ENCODE data around the gene C14orf180.
"Not testable (repeated sequence)": the region's sequence is repeated elsewhere in the genome, so short reads cannot be mapped to it uniquely, and the experiment has no call there.

The C14orf180 gene

DNA sequence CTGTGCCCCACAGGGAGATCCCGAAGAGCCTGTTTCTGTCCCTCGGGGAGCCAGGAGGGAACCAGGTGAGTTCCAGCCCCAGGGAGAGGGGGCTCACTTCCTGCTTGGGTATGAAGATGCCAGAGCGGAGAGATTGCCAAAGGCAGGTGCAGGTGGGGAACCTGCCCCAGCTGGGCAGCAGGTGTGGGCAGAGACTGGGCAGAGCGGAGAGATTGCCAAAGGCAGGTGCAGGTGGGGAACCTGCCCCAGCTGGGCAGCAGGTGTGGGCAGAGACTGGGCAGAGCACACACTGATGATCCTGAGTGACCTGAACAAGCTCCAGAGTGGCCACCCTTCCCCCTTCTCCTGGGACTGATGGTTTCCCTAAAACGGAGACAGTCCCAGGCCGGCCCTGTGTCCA lies 375 bp downstream of the C14orf180 start:
- DNase-seq = not testable (repeated sequence)

DNA sequence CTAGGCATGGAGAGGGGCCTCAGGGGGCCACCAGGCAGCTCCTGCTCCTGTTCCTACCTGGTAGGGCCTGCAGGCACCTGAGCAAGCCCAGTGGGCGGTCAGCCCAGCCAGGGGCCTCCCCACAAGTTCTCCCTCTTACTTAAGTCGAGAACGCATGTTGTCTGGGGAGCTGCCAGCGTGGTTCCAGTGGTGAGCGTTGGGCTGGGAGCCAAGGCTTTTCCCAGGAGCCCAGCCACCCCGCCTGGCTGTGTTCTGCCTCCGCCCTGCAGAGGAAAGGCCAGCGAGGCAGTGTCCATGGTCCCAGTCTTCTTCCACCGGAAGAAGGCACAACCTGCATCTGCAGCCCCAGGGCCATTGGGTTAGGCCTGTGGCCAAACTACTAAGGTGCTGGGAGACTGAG lies 1.4 kb downstream of the C14orf180 start:
- no peak for DNase-seq

DNA sequence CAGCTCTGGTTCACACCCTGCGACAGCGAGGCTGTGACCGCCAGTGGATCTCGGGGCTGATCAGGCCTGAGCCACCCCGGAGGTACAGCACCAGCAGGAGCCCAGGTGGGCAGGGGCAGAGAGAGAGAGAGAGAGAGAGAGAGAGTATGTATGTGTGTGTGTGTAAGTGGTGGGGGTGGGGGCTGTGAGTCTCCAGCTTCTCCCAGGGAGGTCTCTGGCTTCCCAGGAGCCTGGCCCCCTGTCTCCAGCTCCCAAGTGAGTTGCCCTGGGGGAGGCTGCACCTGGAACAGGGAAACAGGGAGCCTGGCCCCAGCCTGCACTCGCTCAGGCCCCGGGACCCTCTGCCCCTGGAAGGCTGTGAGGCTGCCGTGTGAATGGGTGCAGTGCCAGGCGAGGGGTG lies 2.0 kb downstream of the C14orf180 start:
- no peak for DNase-seq

DNA sequence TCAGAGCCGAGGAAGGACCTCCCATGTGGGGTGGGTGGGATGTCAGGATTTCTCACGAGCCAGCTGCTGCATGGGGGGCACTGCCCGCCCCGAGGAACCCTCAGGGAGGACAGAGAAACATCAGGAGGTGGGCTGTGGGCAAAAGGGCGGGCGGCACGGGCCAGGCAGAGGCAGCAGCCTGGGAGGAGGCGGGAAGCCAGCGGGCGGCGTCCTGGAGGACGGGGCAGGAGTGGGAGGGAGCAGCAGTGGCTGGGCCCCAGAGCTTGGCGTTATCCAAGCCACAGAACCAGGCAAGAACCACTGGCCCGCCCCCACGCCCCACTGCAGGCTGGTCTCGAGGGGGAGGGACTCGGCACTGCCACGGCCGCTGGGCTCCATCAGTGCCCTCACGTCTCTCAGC lies 2.4 kb downstream of the C14orf180 start:
- no peak for DNase-seq

DNA sequence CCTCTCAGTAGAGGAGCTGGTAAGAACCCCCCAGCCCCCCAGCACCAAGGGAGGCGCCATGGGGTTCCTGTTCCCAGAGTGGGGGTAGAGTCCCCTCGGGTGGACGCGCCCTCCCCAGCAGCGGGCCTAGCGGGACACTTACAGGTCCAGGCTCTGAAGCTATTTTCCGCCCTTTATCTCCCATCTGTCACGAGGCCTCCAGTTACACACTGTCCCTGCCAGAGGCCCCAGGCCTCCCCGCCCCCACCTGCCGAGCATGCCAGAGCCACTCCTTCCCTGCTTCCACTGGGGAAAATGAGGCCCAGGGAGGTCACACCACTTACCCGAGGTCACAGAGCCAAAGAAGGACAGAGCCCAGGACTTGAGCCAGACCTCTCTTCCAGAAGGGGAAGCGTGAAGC lies 3.1 kb downstream of the C14orf180 start:
- DNase-seq = no peak

DNA sequence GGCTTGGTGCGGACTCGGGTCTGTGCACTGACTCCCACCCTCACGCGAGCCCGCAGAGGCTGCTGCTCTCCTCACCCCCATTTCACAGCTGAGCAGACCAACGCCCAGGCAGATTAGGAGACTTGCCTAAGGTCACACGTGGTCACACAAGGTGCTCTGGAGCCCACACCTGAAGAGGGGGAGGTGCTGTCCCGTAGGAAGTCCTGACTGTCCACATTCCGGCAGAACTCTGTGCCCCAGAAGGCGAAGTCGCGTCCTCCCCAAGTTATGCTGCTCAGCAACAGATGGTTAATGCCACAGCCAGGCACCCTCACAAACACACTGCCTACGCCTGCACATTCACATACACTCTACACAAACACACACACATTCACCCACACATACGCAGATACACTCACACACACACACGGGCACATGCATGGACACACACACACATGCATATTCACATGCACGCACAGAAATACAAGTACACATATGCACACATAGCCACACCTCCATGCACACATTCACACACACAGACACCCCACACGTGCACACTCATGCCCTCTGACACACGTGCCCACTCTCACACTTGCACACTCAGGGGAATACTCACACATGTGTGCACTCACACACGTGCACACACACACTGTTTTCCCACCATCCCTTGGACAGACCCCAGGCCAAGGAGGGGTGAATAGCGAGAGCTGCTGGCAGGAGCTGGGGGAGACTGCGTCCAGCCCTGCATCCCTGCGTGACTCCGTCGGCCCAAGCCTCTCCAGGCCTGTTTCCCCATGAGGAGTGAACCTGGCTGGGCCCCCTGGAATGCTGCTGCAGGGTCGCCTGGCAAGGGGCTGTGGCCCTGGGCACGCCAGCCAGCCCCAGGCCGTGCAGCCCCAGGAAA lies 4.1 kb downstream of the C14orf180 start:
- no peak for DNase-seq

DNA sequence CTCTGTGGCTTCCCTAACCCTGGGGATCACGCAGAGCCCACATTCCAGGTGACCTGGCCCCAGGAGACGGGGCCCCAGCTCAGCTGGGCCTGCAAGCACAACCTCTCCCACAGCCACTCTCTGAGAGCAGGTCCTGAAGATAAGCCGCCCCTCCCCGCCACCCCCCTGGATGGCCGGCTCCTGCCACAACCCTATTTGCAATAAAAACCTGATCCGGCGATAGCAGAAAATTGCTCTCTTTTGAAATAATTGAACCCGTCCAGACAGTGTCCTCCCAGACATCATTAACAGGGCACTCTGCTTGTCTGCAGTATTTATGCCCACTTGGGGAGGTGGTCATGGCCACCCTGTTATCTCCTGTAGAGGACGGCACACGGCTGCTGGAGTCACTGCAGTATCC lies 5.0 kb downstream of the C14orf180 start:
- no peak for DNase-seq

DNA sequence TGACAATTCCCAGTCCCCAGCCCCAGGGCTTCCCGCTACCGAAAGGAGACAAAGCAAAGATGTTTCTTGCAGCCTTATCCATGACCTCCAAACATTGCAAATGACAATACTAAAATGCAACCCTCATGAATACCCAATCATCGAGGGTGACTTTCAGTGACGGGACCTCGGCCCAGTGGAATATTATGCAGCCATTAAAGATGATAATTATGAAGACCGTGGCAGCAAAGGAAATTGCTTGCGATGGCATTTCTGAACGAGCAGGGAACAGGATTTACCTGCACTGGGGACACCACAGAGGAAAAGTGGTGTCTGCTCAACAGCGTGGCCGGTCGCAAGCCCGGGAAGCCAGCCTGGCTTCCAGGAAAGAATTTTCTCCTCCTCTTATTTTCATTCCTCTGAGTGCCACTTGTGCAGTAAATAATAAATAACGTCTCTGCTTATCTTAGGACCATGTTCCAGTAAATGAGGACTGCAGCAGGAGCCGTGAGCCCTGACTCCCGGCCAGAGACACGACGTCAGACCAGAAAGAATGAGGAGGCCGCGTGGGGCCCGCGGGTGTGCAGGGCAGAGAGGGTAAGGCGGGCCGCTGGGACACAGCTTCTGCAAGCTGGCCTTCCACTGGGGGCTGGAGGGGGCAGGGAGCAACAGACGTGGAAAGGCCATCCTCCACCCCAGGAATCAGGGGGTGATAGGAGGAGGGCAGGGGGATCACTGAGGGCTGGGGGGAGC lies 6.6 kb downstream of the C14orf180 start:
- no peak for DNase-seq

DNA sequence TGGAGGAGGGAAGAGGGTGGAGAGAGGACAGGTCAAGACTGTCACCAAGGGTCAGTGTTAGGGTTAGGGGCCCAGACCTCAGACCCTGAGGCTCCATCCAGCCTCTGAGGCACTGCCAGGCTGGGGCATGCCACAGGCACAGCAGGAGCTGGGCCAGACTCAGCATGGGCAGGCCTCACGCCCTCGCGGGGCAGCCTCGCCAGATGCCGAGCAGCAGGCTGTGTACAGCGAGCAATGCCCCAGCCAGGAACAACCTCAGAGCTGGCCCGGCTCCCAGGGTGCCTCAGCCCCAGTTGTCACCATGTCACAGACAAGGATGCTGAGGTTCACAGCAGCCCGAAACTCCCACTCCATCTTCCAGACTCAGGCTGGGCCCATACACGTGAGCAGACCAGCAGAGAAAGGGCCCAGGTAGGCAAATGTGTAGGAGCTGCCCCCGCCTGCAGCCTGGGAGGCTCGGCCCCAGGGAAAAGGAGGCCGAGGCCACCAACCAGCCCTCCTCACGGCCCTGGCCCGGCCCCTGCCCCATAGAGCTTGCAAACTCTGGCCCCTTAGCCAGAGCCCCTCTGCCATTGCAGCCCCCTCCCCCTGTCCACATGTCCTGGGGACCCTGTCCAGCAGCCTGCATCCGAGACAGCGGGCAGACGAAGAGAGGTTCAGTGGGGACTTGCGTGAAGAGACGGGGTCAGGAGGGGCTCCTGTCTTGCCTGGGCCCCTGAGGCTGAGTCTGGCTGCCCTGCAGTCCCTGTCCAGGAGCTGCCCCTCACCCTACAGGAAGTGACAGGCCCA lies 7.5 kb downstream of the C14orf180 start:
- DNase-seq = no peak

DNA sequence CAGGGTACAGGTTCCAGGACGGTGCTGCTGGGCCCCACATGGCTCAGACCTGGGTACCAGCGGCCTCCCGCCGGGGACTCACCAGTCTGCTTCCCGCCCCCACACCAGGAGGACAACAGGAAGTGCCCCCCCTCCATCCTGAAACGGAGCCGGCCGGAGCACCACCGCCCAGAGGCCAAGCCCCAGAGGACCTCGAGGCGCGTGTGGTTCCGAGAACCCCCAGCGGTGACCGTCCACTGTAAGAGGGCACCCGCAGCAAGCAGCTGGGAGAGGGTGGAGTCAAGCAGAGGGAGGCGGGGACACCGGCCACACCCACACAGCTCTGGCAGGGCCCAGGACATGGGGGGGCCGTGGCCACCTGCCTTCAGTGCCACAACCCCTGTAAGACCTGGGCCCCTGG lies 8.1 kb downstream of the C14orf180 start:
- DNase-seq = no peak

DNA sequence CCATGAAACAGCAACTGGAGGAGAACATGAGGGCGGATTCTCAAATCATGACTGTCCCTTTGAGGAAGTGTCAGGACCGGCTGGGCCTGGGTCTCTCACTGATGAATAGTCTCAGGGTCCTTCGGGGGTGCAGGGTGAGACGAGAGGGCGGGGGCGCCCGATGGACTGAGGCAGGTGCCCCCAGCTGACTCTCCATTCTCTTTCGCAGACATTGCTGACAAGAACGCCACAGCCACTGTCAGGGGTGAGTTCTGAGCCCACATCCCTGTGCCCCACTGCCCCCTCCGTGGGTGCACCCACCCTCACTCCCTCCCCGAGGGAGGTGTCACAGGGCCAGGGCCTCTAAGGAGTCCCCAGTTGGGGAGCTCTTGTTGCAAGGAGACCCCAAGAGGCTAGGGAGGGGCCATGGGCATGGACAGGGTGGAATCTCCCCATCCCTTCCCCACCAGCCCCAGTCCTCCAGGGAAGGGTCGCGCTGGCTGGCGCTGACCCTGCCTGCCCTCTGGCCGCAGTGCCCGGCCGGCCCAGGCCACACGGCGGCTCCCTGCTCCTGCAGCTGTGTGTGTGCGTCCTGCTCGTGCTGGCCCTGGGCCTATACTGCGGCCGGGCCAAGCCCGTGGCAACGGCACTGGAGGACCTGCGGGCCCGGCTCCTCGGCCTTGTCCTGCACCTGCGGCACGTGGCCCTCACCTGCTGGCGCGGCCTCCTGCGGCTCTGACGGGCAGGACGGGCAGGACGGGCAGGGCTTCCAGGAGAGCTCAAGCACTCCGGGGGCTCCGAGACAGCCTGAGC lies 8.7 kb downstream of the C14orf180 start:
- DNase-seq = no peak

DNA sequence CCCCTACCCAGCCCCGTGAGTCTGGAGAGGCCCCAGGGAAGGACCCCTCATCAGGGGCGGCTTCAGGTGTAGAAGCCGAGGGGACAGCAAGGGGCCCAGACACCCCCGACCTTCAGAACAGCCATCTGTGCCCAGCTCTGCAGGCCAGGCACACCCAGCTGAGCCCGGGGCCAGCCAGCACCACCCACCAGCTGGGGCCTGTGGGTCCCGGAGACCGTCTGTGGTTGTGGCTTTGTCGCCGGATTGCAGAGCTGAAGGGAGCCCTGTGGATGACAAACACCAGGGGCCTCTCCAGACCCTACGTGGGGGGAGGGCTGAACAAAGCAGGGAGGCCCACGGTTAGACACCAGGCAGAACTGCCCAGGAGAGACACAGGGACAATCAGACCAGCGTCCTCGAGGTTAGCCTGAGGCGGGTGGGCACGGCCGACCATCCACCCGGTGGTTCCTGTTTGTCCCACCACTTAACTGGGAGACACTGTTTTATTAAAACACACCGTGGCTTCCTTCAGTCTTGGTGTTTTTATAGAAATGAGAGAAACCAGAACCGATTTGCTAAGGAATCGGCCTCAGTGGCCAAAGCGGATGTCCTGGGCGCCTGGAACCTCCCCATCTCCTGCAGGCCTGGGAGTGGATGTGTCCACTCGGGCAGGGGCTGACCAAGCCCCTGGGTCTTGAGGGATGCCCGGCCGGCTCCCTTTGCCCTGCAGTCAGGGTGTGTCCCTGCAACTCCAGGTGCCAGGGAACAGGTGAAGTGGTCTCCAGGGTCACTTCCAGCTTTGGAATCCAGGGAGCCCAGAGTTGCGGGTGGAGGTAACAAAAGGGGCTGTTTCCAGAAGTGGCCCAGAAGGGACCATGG lies 10.0 kb downstream of the C14orf180 start:
- DNase-seq = no peak

DNA sequence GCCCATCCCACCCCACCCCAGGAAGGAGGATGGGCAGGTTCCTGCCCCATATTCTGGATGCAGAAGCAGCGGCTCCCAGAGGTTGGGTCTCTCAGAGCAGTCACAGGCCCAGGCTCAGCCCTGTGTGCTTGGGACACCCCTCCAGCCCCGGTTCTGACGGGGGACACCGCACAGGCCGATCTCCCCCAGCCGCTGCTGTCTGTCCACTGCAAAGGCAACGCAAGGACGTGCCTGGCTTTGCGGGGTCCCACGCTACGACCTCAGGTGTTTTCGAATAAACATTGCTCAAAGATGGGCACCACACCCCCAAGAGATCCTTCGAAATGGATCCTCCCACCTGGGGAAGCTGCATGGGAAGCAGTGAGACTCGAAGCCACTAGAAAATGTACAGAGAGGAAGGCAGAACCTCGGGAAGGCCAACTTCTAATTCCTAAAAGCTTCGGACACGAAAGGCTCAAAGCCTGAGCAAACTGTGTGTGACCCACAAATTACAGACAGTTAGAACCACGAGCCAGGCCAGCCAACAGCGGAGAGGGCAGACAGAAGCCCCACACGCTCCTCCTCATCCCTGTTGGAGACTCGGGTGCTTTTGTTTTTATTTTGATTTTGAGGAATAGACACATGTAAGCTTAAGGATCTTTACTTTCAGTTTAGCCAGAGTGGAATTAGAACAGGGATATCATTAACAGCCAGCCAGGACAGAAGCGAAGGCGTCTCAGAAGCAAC lies 10.8 kb downstream of the C14orf180 start:
- no peak for DNase-seq

DNA sequence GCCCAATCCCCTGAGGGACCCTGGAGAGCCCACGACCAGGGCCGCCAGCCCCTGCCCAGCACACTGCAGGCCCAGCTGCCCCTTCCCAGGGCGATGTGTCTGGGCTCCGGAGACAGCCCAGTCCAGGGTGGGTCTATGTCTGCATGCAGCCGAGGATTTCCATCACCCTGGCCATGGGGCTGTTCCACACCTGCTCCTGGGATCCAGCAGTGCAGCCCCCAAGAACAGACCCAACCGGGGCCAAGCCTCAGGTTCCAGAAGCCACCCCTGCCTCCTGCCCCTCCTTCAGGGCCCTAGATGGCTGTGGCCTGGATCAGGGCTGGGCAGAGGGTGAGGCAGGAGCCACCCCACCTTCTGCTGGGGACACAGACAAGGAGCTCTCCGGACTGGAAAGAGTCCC lies 11.5 kb downstream of the C14orf180 start:
- no peak for DNase-seq

DNA sequence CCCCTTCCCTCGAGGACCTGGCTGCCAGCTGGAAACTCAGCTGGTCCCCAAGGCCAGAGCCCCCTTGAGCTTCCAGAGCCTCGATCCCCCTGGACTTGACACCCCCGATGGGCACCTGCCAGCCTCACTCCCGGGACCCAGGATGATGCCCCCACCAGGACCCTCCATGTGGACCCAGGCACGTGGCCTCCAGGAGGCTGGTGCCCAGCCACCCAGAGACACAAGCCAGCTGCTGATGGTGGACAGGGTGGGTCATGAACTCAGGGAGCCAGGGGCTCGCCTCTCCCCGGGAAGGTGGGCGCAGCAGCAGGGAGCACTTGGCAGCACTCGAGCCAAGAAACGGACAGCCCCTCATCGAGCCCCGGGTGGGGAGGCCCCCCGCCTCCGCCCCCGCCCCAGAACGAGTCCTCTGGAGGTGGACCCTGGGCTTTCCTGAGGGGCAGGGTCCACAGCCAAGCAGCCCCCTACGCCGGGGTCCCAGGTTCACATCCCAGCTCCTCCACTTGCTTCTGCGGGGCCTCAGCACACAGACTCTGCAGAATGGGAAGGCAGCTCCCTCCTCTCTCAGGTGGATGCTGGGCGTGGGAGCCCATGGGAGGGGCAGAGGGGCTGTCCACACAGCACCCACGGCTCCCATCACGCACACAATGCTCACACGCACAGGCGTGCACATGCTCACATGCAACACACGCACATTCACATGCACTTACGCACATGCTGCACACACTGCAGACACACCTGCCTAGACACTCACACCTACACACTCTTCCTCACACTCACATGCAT lies 12.1 kb downstream of the C14orf180 start:
- DNase-seq = no peak

DNA sequence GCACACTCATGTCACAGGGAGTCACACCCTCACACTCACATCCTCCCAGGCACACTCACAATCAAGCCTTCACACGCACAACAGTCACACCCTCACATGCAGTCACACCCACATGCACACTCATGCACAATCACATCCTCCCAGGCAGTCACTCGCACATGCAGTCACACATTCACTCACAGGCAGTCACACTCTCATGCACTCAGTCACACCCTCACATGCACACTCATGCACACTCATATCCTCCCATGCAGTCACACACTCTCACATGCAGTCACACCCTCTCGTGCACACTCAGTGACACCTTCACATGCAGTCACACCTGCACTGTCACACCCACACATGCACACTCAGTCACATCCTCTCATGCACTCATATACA lies 12.7 kb downstream of the C14orf180 start:
- DNase-seq = no peak

DNA sequence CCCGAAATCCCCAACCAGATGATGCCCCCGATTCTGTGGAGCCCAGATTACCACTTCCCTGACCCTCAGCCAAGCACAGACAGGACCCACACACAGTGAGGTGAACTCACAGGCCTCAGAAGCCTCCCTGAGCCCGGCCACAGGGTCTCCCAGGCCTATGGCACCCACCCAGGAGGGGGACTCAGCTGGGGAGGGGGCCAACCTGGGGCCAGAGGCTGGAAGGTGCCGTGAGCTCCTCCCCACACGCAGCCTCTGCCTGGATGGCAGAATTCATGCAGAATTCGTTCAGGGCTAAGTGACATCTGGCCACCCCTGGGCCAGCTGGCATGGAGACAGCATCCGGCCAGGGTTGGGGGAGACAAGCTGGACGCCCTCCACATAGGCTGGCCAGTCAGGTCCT lies 13.2 kb downstream of the C14orf180 start:
- DNase-seq = no peak

DNA sequence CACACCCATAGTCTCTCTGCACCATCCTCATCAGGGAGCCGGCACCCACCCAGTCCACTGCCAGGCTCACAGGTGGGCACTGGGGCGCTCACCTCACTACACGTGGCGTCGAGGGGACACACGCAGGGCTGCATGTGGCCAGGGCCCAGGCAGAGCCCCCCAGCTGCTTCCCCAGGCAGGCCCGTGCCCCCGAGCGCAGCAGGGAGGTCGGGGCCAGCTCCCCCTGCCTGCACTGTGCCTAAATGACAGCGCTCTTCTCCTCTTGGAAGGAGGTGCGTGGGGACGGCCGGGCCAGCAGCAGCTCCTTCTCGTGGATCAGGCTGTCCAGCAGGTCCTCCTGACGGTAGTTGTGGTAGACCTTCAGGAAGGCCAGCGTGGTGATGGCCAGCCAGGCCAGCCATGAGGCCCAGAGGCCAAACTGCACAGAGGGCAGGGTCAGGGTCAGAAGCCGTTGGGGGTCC lies 13.7 kb downstream of the C14orf180 start:
- no peak for DNase-seq

DNA sequence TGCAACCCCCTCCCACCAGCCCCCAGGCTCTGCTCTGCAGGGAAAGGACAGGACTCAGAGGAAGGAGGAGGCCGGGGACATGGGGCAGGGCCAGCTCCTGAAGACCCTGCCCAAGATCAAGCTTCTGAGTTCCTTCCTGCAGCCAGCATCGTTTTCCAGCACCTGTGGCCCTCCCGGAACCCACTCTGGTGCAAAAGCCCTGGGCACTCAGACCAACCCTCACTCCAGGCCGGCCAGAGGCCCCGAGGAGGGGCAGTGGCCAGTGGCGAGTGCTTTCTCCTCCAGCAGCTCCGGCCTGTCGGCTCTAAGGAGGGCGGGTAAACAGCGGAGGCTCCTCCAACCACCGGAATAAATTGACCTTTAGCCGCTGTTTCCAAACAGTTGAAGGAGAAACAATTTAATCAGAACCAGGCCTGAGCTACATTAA lies 14.2 kb downstream of the C14orf180 start:
- no peak for DNase-seq

All from stimulated activated CD4-positive, alpha-beta T cell treated with anti-CD3 and anti-CD28 coated beads, Interleukin-4, amount 100 ng/mL, for 4 hours (primary cell).